Measurements from ENCODE around the gene PI4KB. TPM values are rescaled to one million over a fixed set of nuclear protein-coding genes. Genes with fewer than 3 reads are reported as not detected.
A peak's percentile ranks its signal among the peaks of the same experiment; 100 is the strongest.

PI4KB gene
- total and polyA plus RNA-seq, 2 of the 13 experiments (the other 11 are each of a cell fraction or from before 2014, with no cell fraction given): 19.5 to 29.3 TPM

GRCh38 chr1:151281225-151281968 lies 45.8 kb downstream of the PI4KB start (continued):
- TF ChIP-seq, protein P1, sequence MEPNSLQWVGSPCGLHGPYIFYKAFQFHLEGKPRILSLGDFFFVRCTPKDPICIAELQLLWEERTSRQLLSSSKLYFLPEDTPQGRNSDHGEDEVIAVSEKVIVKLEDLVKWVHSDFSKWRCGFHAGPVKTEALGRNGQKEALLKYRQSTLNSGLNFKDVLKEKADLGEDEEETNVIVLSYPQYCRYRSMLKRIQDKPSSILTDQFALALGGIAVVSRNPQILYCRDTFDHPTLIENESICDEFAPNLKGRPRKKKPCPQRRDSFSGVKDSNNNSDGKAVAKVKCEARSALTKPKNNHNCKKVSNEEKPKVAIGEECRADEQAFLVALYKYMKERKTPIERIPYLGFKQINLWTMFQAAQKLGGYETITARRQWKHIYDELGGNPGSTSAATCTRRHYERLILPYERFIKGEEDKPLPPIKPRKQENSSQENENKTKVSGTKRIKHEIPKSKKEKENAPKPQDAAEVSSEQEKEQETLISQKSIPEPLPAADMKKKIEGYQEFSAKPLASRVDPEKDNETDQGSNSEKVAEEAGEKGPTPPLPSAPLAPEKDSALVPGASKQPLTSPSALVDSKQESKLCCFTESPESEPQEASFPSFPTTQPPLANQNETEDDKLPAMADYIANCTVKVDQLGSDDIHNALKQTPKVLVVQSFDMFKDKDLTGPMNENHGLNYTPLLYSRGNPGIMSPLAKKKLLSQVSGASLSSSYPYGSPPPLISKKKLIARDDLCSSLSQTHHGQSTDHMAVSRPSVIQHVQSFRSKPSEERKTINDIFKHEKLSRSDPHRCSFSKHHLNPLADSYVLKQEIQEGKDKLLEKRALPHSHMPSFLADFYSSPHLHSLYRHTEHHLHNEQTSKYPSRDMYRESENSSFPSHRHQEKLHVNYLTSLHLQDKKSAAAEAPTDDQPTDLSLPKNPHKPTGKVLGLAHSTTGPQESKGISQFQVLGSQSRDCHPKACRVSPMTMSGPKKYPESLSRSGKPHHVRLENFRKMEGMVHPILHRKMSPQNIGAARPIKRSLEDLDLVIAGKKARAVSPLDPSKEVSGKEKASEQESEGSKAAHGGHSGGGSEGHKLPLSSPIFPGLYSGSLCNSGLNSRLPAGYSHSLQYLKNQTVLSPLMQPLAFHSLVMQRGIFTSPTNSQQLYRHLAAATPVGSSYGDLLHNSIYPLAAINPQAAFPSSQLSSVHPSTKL (CRISPR knock-in tag; IDR thresholded peaks at IDR 0.05): peak; percentile 32; the same call in 1 of the 2 replicates
- peak; percentile 43; the same call in 1 of the 2 replicates for TF ChIP-seq ZNF224 (CRISPR knock-in tag; IDR thresholded peaks at IDR 0.05)
- TF ChIP-seq, protein P2, sequence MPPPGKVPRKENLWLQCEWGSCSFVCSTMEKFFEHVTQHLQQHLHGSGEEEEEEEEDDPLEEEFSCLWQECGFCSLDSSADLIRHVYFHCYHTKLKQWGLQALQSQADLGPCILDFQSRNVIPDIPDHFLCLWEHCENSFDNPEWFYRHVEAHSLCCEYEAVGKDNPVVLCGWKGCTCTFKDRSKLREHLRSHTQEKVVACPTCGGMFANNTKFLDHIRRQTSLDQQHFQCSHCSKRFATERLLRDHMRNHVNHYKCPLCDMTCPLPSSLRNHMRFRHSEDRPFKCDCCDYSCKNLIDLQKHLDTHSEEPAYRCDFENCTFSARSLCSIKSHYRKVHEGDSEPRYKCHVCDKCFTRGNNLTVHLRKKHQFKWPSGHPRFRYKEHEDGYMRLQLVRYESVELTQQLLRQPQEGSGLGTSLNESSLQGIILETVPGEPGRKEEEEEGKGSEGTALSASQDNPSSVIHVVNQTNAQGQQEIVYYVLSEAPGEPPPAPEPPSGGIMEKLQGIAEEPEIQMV (CRISPR knock-in tag; IDR thresholded peaks at IDR 0.05; ENCODE audit: low read depth): peak; percentile 85; the same call in 1 of the 2 replicates
- 0 out of 2 replicates have a peak, but pooled peaks have one; percentile 64 for TF ChIP-seq ZNF577 (CRISPR knock-in tag; IDR thresholded peaks at IDR 0.05; ENCODE audit: borderline replicate concordance, low read depth)
- 0 out of 2 replicates have a peak, but pooled peaks have one; percentile 44 for TF ChIP-seq ATF5 (CRISPR knock-in tag; IDR thresholded peaks at IDR 0.05; ENCODE audit: low read depth)
- peak; percentile 61; the same call in 1 of the 2 replicates for TF ChIP-seq NR2F2 (IDR thresholded peaks at IDR 0.05; ENCODE audit: borderline replicate concordance, low read depth)
- peak; percentile 21; the same call in 1 of the 2 replicates for TF ChIP-seq BRCA1 (CRISPR knock-in tag; IDR thresholded peaks at IDR 0.05)
- 0 out of 2 replicates have a peak, but pooled peaks have one; percentile 65 for TF ChIP-seq WIZ (CRISPR knock-in tag; IDR thresholded peaks at IDR 0.05)
- no peak for TF ChIP-seq ZNF781 (CRISPR knock-in tag; IDR thresholded peaks at IDR 0.05; ENCODE audit: borderline replicate concordance, not compliant biosample characterization)
- TF ChIP-seq, protein P3, sequence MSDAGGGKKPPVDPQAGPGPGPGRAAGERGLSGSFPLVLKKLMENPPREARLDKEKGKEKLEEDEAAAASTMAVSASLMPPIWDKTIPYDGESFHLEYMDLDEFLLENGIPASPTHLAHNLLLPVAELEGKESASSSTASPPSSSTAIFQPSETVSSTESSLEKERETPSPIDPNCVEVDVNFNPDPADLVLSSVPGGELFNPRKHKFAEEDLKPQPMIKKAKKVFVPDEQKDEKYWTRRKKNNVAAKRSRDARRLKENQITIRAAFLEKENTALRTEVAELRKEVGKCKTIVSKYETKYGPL (CRISPR knock-in tag; IDR thresholded peaks at IDR 0.05): no peak
- peak; percentile 73; the same call in 1 of the 2 replicates for TF ChIP-seq SAP130 (CRISPR knock-in tag; IDR thresholded peaks at IDR 0.05; ENCODE audit: low read depth)
- TF ChIP-seq, protein P4, sequence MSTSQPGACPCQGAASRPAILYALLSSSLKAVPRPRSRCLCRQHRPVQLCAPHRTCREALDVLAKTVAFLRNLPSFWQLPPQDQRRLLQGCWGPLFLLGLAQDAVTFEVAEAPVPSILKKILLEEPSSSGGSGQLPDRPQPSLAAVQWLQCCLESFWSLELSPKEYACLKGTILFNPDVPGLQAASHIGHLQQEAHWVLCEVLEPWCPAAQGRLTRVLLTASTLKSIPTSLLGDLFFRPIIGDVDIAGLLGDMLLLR (CRISPR knock-in tag; IDR thresholded peaks at IDR 0.05): no peak
- TF ChIP-seq HOXD1 (CRISPR knock-in tag; IDR thresholded peaks at IDR 0.05): 0 out of 2 replicates have a peak, but pooled peaks have one; percentile 13
- TF ChIP-seq ZBTB25 (CRISPR knock-in tag; IDR thresholded peaks at IDR 0.05): peak; percentile 25; the same call in 1 of the 2 replicates
- TF ChIP-seq ZNF724P (CRISPR knock-in tag; IDR thresholded peaks at IDR 0.05; ENCODE audit: borderline replicate concordance): 0 out of 2 replicates have a peak, but pooled peaks have one; percentile 71
- TF ChIP-seq CREB1 (IDR thresholded peaks at IDR 0.05): peak; percentile 91
- peak; percentile 94 for TF ChIP-seq CREB1 (CRISPR knock-in tag; IDR thresholded peaks at IDR 0.05)
- TF ChIP-seq ZNF501 (CRISPR knock-in tag; IDR thresholded peaks at IDR 0.05): peak; percentile 93
- 0 out of 2 replicates have a peak, but pooled peaks have one; percentile 49 for TF ChIP-seq ZIK1 (CRISPR knock-in tag; IDR thresholded peaks at IDR 0.05; ENCODE audit: borderline replicate concordance, low read depth)
- peak; percentile 72 for TF ChIP-seq ETV5 (CRISPR knock-in tag; IDR thresholded peaks at IDR 0.05; ENCODE audit: borderline replicate concordance)

Measured in HepG2 (cell line).